Transverse colon (tissue), 1 donor: ENCODE results near the gene TEX19.

ENCODE experiments used
- EP300 ChIP-seq: sonication (generic); formaldehyde crosslinking; IDR thresholded peaks from one replicate; pipeline ENCODE4 v1.6.1; 2017; ENCODE audit warnings: antibody characterized with exemption, low read depth
- POLR2A ChIP-seq: fragments of 450-650 bp; IDR thresholded peaks from one replicate; pipeline ENCODE4 v1.6.1; 2016; ENCODE audit warnings: antibody characterized with exemption, mild to moderate bottlenecking, moderate library complexity

GRCh38 chr17:82386255-82386831 lies 27.3 kb downstream of the TEX19 start:
- TF ChIP-seq POLR2A (no peak), EP300 (no peak)
